ENCODE results near the gene SLC50A1.

GRCh38 chr1:155170101-155170785, 34.6 kb downstream of the SLC50A1 start:
- TF ChIP-seq CTCF (optimal IDR thresholded peaks at IDR 0.05 in 1 of 3, IDR thresholded peaks at IDR 0.05 in 1 of 3, conservative IDR thresholded peaks at IDR 0.05 in 1 of 3; ENCODE audit: extremely low read depth in 1 of 3, insufficient read depth in 2 of 3, low read length in 3 of 3) (no peak), EZH2 (IDR thresholded peaks at IDR 0.05; ENCODE audit: low read length) (no peak)
